ENCODE results near the gene DAAM1.

Gene DAAM1

GRCh38 chr14:59261334-59261733 is 72.9 kb downstream of the DAAM1 start:
- DNase-seq, result no peak

GRCh38 chr14:59262717-59263454 is 74.4 kb downstream of the DAAM1 start:
- DNase-seq, result no peak

GRCh38 chr14:59265808-59266207 is 77.3 kb downstream of the DAAM1 start:
- DNase-seq, result peak; percentile 15 to 36

- DNase-seq, result no peak
Measured at GRCh38 chr14:59267046-59267445, 78.6 kb downstream of the DAAM1 start.

- DNase-seq, result no peak
Measured at GRCh38 chr14:59268011-59268410, 79.5 kb downstream of the DAAM1 start.

- no peak for DNase-seq
Measured at GRCh38 chr14:59268858-59269257, 80.4 kb downstream of the DAAM1 start.

- DNase-seq, result no peak
Measured at GRCh38 chr14:59269466-59269865, 81.0 kb downstream of the DAAM1 start.

- no peak for DNase-seq
Measured at GRCh38 chr14:59271256-59271655, 82.8 kb downstream of the DAAM1 start.

GRCh38 chr14:59271734-59272133 is 83.3 kb downstream of the DAAM1 start:
- DNase-seq, result no peak

- DNase-seq, result no peak
Measured at GRCh38 chr14:59272633-59273032, 84.2 kb downstream of the DAAM1 start.

GRCh38 chr14:59273737-59274136 is 85.3 kb downstream of the DAAM1 start:
- no peak for DNase-seq

GRCh38 chr14:59274991-59275391 is 86.5 kb downstream of the DAAM1 start:
- no peak for DNase-seq

GRCh38 chr14:59275668-59276067 is 87.2 kb downstream of the DAAM1 start:
- peak; percentile 66 to 94 for DNase-seq

- no peak for DNase-seq
Measured at GRCh38 chr14:59276235-59276634, 87.8 kb downstream of the DAAM1 start.

GRCh38 chr14:59277659-59278058 is 89.2 kb downstream of the DAAM1 start:
- no peak for DNase-seq

GRCh38 chr14:59278111-59278510 is 89.6 kb downstream of the DAAM1 start:
- no peak for DNase-seq

- DNase-seq, result no peak
Measured at GRCh38 chr14:59280961-59281360, 92.5 kb downstream of the DAAM1 start.

GRCh38 chr14:59281609-59282377 is 93.3 kb downstream of the DAAM1 start:
- no peak for DNase-seq

- DNase-seq, result peak; percentile 21 to 39
Measured at GRCh38 chr14:59282378-59282765, 93.9 kb downstream of the DAAM1 start.

GRCh38 chr14:59283361-59283760 is 94.9 kb downstream of the DAAM1 start:
- no peak for DNase-seq

- no peak for DNase-seq
Measured at GRCh38 chr14:59284059-59284458, 95.6 kb downstream of the DAAM1 start.

GRCh38 chr14:59292028-59292427 is 103.6 kb downstream of the DAAM1 start:
- no peak for DNase-seq

- DNase-seq, result no peak
Measured at GRCh38 chr14:59292921-59293534, 104.6 kb downstream of the DAAM1 start.
